Cardiac fibroblast (primary cell): ENCODE results near the gene GMPPA.

Source experiments
- DNase-seq, 2 donors: peaks; one replicate each; pipeline versions ENCODE4 v3.0.0 to v3.0.0-alpha.2; 2010; ENCODE audit warnings: low read depth in 2 of 2
- H3K4me3 ChIP-seq, 2 donors: replicated peaks in 1 of 2; 1 replicate in 1 of 2; 2 replicates in 1 of 2; pipeline ENCODE4 v1.5.1; 2011; ENCODE audit warnings: low read depth in 2 of 2, low read length in 2 of 2, mild to moderate bottlenecking in 2 of 2, moderate library complexity in 1 of 2
- CTCF ChIP-seq: IDR thresholded peaks from one replicate; pipeline ENCODE4 v1.5.1; 2011; ENCODE audit warnings: low read depth, mild to moderate bottlenecking, low read length, inconsistent platforms

Gene GMPPA

DNA sequence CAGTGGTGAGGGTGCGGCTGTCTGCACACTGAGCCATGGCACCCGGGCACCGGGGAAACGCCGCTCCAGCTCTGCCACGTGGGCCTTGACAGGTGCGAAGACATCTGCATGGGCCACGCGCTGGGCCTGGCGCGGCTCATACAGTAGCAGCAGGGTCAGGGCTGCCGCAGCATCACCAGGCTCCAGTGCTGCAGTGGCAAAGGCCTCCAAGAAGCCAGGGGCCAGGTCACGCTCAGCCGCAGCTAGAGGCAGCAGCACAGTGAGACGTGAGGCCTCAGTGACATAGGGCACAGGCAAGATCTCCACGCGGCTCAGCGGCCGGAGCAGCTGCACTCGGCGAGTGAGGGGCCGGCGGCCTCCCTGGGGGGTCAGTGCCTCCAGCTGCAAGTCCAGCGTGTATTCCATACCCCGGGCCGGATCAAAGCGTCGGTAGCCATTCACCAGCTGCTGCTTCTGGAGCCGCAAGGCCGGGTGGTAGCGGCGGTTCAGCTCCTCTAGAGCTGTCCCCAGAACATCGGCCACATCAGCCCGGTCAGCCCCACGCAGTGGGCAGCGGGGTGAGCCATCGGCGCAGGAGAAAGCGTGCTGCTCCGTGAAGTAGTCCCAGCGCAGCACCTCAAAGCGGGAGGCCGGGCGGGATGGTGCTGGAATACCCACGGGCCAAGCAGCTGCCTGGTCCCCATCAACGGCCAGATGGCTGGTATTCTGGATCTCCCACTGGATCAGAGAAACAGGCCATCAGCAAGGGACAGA, 41.4 kb downstream of the GMPPA start:
- DNase-seq: no peak
- H3K4me3 ChIP-seq: no peak overlapping the region
- TF ChIP-seq CTCF: no peak

DNA sequence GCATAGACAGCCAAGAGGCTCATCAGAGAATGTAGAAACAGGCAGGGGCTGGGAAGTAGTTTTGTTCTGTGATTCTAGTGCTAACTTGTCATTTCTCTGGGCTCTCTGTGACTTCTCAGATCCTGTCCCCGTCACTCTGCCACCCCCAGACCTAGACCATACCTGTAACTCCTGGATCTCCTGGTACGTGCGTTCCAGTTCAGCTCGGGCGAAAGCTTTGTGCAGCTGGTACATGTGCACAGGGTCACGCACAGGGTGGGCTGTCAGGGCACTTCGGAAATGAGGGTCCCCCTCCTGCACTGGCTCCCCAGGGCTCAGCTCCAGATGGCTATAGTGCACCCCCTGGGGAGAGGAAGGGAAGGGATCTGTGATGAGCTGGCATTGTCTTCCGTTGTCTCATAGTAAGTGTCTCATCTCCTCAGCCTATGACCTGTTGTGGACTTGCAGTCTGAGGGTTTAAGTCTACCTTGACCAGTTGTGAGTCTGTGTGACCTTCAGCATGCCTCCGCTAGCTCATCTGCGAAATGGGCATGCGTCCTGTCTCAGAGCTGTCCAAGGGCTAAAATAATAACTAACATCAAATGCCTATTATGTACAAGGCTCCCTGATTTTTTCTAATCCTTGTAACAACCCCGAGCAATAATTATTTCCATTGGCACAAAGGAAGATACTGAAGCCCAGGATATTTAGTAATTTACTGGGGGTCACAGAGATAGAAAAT, 42.3 kb downstream of the GMPPA start:
- TF ChIP-seq CTCF: no peak
- H3K4me3 ChIP-seq: no peak overlapping the region
- DNase-seq: no peak

- DNase-seq: peak; percentile 68 to 69
- peak; percentile 80 for TF ChIP-seq CTCF
- H3K4me3 ChIP-seq: peak overlapping the region in 1 of 2 donors; percentile 5
Measured at GRCh38 chr2:219541611-219542180, 43.0 kb downstream of the GMPPA start.

- H3K4me3 ChIP-seq: peak overlapping the region; percentile 68 to 72
- no peak for TF ChIP-seq CTCF
- DNase-seq: peak in 1 of 2 donors; percentile 47
Measured at GRCh38 chr2:219542931-219543595, 44.4 kb downstream of the GMPPA start.

GRCh38 chr2:219543596-219544358, 45.1 kb downstream of the GMPPA start, which contains the start of the genes CHPF and TMEM198:
Gene CHPF (minus strand): TSS chr2:219543809. CDS start chr2:219543538, 271 bp downstream.
Gene TMEM198 (plus strand): TSS chr2:219544028. CDS start chr2:219544728, 700 bp downstream.
- no peak for TF ChIP-seq CTCF
- peak; percentile 97 to 99 for DNase-seq
- peak within 1 kb of the TSS; percentile 68 to 72 for H3K4me3 ChIP-seq

GRCh38 chr2:219544567-219544966, 45.9 kb downstream of the GMPPA start:
- DNase-seq: no peak
- H3K4me3 ChIP-seq: peak overlapping the region in 1 of 2 donors; percentile 59
- TF ChIP-seq CTCF: no peak
